B cell (primary cell): ENCODE results near the gene EPB41L2.

Experiments
- EZH2 ChIP-seq: IDR thresholded peaks from 2 replicates; pipeline ENCODE4 v1.6.1; 2012; ENCODE audit warnings: borderline replicate concordance, low read depth, mild to moderate bottlenecking, moderate library complexity, low read length; ENCODE audit not compliant: insufficient read depth, poor library complexity, severe bottlenecking
- TF ChIP-seq, protein P1 (sequence below): fragments of 200-600 bp; IDR thresholded peaks from one replicate; pipeline ENCODE4 v1.8.0; 2022; ENCODE audit warnings: antibody characterized with exemption, mild to moderate bottlenecking

DNA sequence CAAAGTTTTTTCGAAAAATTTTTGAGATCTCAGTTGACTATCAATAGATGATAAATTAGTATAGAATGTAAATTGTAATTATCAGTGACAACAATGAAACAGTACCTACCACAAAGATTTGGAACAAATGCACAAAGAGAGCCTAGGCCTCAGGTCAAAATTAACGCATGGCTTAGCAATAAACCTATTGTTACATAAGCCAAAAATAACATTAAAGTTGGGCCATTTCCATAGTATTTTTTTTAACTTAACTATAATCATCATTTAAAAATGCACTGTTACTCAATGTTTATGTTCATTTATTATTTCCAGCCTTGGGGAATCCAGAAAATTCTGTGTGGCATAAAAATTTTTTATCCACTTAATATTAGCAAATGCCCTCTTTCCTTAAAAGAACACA lies 117.0 kb downstream of the EPB41L2 start:
- TF ChIP-seq, protein P1, sequence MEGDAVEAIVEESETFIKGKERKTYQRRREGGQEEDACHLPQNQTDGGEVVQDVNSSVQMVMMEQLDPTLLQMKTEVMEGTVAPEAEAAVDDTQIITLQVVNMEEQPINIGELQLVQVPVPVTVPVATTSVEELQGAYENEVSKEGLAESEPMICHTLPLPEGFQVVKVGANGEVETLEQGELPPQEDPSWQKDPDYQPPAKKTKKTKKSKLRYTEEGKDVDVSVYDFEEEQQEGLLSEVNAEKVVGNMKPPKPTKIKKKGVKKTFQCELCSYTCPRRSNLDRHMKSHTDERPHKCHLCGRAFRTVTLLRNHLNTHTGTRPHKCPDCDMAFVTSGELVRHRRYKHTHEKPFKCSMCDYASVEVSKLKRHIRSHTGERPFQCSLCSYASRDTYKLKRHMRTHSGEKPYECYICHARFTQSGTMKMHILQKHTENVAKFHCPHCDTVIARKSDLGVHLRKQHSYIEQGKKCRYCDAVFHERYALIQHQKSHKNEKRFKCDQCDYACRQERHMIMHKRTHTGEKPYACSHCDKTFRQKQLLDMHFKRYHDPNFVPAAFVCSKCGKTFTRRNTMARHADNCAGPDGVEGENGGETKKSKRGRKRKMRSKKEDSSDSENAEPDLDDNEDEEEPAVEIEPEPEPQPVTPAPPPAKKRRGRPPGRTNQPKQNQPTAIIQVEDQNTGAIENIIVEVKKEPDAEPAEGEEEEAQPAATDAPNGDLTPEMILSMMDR = no peak
- no peak for TF ChIP-seq EZH2
